Vagina (tissue), 2 donors: ENCODE data around the gene CBR1.

Source experiments
- CTCF ChIP-seq, 3 experiments: fragments of 450-650 bp in 2 of 3; fragments of 200-600 bp in 1 of 3; sonication (generic) in 1 of 3; IDR thresholded peaks; one replicate each; pipeline ENCODE4 v1.5.1; 2017 to 2019; ENCODE audit warnings: antibody characterized with exemption in 3 of 3, mild to moderate bottlenecking in 2 of 3, moderate library complexity in 2 of 3
- POLR2A ChIP-seq, 2 donors: fragments of 450-650 bp; IDR thresholded peaks; one replicate each; pipeline ENCODE4 v1.6.1; 2017; ENCODE audit warnings: antibody characterized with exemption in 2 of 2, mild to moderate bottlenecking in 2 of 2, moderate library complexity in 2 of 2
- POLR2AphosphoS5 ChIP-seq, 2 donors: sonication (generic); formaldehyde crosslinking; IDR thresholded peaks; one replicate each; pipeline ENCODE4 v1.9.0; 2017; ENCODE audit warnings: antibody characterized with exemption in 2 of 2, mild to moderate bottlenecking in 2 of 2, low read depth in 1 of 2; ENCODE audit not compliant: insufficient read depth in 1 of 2

- TF ChIP-seq CTCF (IDR thresholded peaks at IDR 0.05) = no peak
- TF ChIP-seq POLR2AphosphoS5 (IDR thresholded peaks at IDR 0.05; ENCODE audit: insufficient read depth in 1 of 2, low read depth in 1 of 2) = no peak
- TF ChIP-seq POLR2A (IDR thresholded peaks at IDR 0.05) = no peak
Observed at GRCh38 chr21:36035381-36035791, 34.4 kb upstream of the CBR1 start.
